Right lobe of liver (tissue), 4 donors: ENCODE measurements around the gene TFB2M.

Source experiments
- CTCF ChIP-seq, 4 donors: fragments of 200-600 bp in 3 of 4; fragments of 450-650 bp in 1 of 4; IDR thresholded peaks; one replicate each; pipeline versions ENCODE4 v1.5.1 to v1.8.0; 2016 to 2022; ENCODE audit warnings: antibody characterized with exemption in 4 of 4, mild to moderate bottlenecking in 2 of 4
- POLR2A ChIP-seq: fragments of 450-650 bp; IDR thresholded peaks from one replicate; pipeline ENCODE4 v1.6.1; 2017; ENCODE audit warnings: antibody characterized with exemption, mild to moderate bottlenecking
- donor health status: DM: no; HTN: no; CAD: no.
- donor health status: DM: no; HTN: no; CAD: no.
- donor health status: DM: no; HTN: yes; CAD: no.

GRCh38 chr1:246580497-246581370 lies 14.7 kb upstream of the TFB2M start:
- TF ChIP-seq CTCF (IDR thresholded peaks at IDR 0.05) (no peak), POLR2A (no peak)
